Measurements from ENCODE around the gene PKP4. TPM values are rescaled to one million over a fixed set of nuclear protein-coding genes. Genes with fewer than 3 reads are reported as not detected.

Gene PKP4
- total RNA-seq, 1 experiment from 2014 or later, result 52.0 TPM

- H3K4me3 Mint-ChIP-seq, result no peak overlapping the region
- H3K4ac ChIP-seq (ENCODE audit: low read depth, low read length), result no peak overlapping the region
- no peak overlapping the region for H3K4me2 ChIP-seq (ENCODE audit: insufficient read depth, insufficient read length, low read length)
- no peak overlapping the region for H4K5ac ChIP-seq (ENCODE audit: insufficient read length, low read depth, low read length)
- H3K27ac ChIP-seq (ENCODE audit: insufficient read length, low read depth, low read length), result no peak overlapping the region
- no peaks in the 10 kb centered on the region for H3K9me3 ChIP-seq (ENCODE audit: control insufficient read depth, low read depth, low read length)
- no peak overlapping the region for H3K14ac ChIP-seq (ENCODE audit: insufficient read depth, low read length)
- no peak overlapping the region for H2AFZ ChIP-seq (ENCODE audit: low read length)
- no peak overlapping the region for H2BK15ac ChIP-seq (ENCODE audit: low read depth, low read length)
- no peak overlapping the region for H3K56ac ChIP-seq (ENCODE audit: insufficient read length, low read depth, low read length)
- no peaks in the 10 kb centered on the region for H3K79me1 ChIP-seq (ENCODE audit: insufficient read depth, low read depth, low read length, poor library complexity, severe bottlenecking)
- no peak overlapping the region for H3K18ac ChIP-seq (ENCODE audit: insufficient read length, low read depth, low read length)
- H3T11ph ChIP-seq (ENCODE audit: low read length), result no peak overlapping the region
- no peaks in the 10 kb centered on the region for H3K23me2 ChIP-seq (ENCODE audit: insufficient read length, low read depth, low read length, poor library complexity, severe bottlenecking)
- no peak overlapping the region for H2AK5ac ChIP-seq (ENCODE audit: insufficient read length, low read length)
- H2BK5ac ChIP-seq (ENCODE audit: insufficient read length, low read length), result no peak overlapping the region
- TF ChIP-seq, protein P1, sequence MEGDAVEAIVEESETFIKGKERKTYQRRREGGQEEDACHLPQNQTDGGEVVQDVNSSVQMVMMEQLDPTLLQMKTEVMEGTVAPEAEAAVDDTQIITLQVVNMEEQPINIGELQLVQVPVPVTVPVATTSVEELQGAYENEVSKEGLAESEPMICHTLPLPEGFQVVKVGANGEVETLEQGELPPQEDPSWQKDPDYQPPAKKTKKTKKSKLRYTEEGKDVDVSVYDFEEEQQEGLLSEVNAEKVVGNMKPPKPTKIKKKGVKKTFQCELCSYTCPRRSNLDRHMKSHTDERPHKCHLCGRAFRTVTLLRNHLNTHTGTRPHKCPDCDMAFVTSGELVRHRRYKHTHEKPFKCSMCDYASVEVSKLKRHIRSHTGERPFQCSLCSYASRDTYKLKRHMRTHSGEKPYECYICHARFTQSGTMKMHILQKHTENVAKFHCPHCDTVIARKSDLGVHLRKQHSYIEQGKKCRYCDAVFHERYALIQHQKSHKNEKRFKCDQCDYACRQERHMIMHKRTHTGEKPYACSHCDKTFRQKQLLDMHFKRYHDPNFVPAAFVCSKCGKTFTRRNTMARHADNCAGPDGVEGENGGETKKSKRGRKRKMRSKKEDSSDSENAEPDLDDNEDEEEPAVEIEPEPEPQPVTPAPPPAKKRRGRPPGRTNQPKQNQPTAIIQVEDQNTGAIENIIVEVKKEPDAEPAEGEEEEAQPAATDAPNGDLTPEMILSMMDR (conservative IDR thresholded peaks at IDR 0.05), result no peak
- H3K36me3 Mint-ChIP-seq (ENCODE audit: insufficient read depth in 1 of 3, low read depth in 3 of 3), result peaks cover 8 to 19% (median 8%) of the 10 kb centered on the region in 3 experiments; a peak in 6 of 7 replicates
- no peaks in the 10 kb centered on the region for H3K4me1 ChIP-seq (ENCODE audit: insufficient read depth, low read length)
- no peak overlapping the region for H2BK120ac ChIP-seq (ENCODE audit: low read depth, low read length, poor library complexity, severe bottlenecking)
- no peak overlapping the region for H3K23ac ChIP-seq (ENCODE audit: insufficient read length, low read depth, low read length)
- no peaks in the 10 kb centered on the region for H3K27me3 ChIP-seq (ENCODE audit: insufficient read depth, low read length)
- no peak for DNase-seq
- H2BK20ac ChIP-seq (ENCODE audit: low read depth, low read length, poor library complexity, severe bottlenecking), result no peak overlapping the region
- no peak overlapping the region for H4K8ac ChIP-seq (replicated peaks; ENCODE audit: insufficient read length, low read depth, low read length)
- H2BK12ac ChIP-seq (ENCODE audit: insufficient read length, low read depth, low read length), result no peak overlapping the region
- no peaks in the 10 kb centered on the region for H3K79me2 ChIP-seq (ENCODE audit: insufficient read depth, low read length)
- H4K20me1 ChIP-seq (ENCODE audit: control insufficient read depth, insufficient read depth, insufficient read length), result no peaks in the 10 kb centered on the region
- no peaks in the 10 kb centered on the region for H3K4me1 Mint-ChIP-seq
- H3K9me3 Mint-ChIP-seq, result no peaks in the 10 kb centered on the region; a peak in 1 of 5 replicates
- no peak overlapping the region for H4K91ac ChIP-seq (ENCODE audit: insufficient read length, low read depth, low read length)
- no peaks in the 10 kb centered on the region for H3K27me3 Mint-ChIP-seq (ENCODE audit: low read depth)
- H3K27ac Mint-ChIP-seq, result no peak overlapping the region
- no CpG with 5 or more reads among the region's 2 CpGs for WGBS (ENCODE audit: extremely low coverage, insufficient read length, low lambda C conversion rate)
- no peak overlapping the region for H3K9ac ChIP-seq (ENCODE audit: extremely low read depth, insufficient read length, low read length)
Observed at GRCh38 chr2:158658396-158658795, 201.6 kb downstream of the PKP4 start.
